CD4-positive, alpha-beta T cell (primary cell): ENCODE results near the gene SUMF1. TPM values are rescaled to one million over a fixed set of nuclear protein-coding genes. Genes with fewer than 3 reads are reported as not detected.

Experiments
- ATAC-seq: fragments of 200-7000 bp; cut with Tn5 transposase; one replicate; pipeline ENCODE4 v1.10.0; 2022; ENCODE audit warnings: mild to moderate bottlenecking; ENCODE audit not compliant: poor library complexity
- CTCF ChIA-PET: fragments of 350-600 bp; sonication (Branson Sonifier 250); formaldehyde crosslinking; loops from one replicate; lab custom pipeline; 2021; ENCODE audit warnings: antibody characterized with exemption, inconsistent platforms; lab: Charles Lee
- POLR2A ChIA-PET: fragments of 350-600 bp; sonication (Branson Sonifier 250); formaldehyde crosslinking; loops from one replicate; lab custom pipeline; 2021; ENCODE audit warnings: antibody characterized with exemption, inconsistent platforms; lab: Charles Lee
- DNase-seq, 14 experiments: peaks; one replicate each; pipeline ENCODE4 v3.0.0-alpha.2; 2013 to 2020; ENCODE audit warnings: mixed read lengths in 2 of 14
- H3K27ac ChIP-seq, 2 donors: one replicate each; pipeline versions ENCODE4 v1.5.1 to v1.7.0; 2013; ENCODE audit warnings: low read length in 2 of 2, low read depth in 1 of 2, mild to moderate bottlenecking in 1 of 2
- H3K27me3 ChIP-seq, 2 experiments: 1 replicate in 1 of 2; 2 replicates in 1 of 2; pipeline versions ENCODE4 v1.6.1 to v1.7.0; 2013; ENCODE audit warnings: low read length in 2 of 2, control low read depth in 1 of 2, mild to moderate bottlenecking in 1 of 2, moderate library complexity in 1 of 2; ENCODE audit not compliant: insufficient read depth in 2 of 2, control insufficient read depth in 1 of 2
- H3K36me3 ChIP-seq: one replicate; pipeline ENCODE4 v1.6.1; 2013; ENCODE audit warnings: low read length, control low read depth; ENCODE audit not compliant: insufficient read depth
- H3K4me1 ChIP-seq: one replicate; pipeline ENCODE4 v1.6.1; 2013; ENCODE audit warnings: low read length, control low read depth; ENCODE audit not compliant: insufficient read depth
- H3K4me3 ChIP-seq: one replicate; pipeline ENCODE4 v1.5.1; 2013; ENCODE audit warnings: mild to moderate bottlenecking, low read length, moderate library complexity
- H3K9me3 ChIP-seq, 2 experiments: 1 replicate in 1 of 2; 2 replicates in 1 of 2; pipeline versions ENCODE4 v1.6.1 to v1.7.0; 2013; ENCODE audit warnings: low read length in 2 of 2, mild to moderate bottlenecking in 2 of 2, control low read depth in 1 of 2, moderate library complexity in 1 of 2; ENCODE audit not compliant: control insufficient read depth in 1 of 2, insufficient read depth in 1 of 2
- H3K27ac Mint-ChIP-seq: one replicate; pipeline ENCODE4 v1.8.0; 2020; ENCODE audit warnings: mixed read lengths
- H3K27me3 Mint-ChIP-seq: one replicate; pipeline ENCODE4 v1.8.0; 2021; ENCODE audit warnings: mixed read lengths
- H3K36me3 Mint-ChIP-seq: one replicate; pipeline ENCODE4 v1.8.0; 2021; ENCODE audit warnings: low read depth, mixed read lengths
- H3K4me1 Mint-ChIP-seq: one replicate; pipeline ENCODE4 v1.8.0; 2021; ENCODE audit warnings: low read depth, mixed read lengths
- H3K4me3 Mint-ChIP-seq: one replicate; pipeline ENCODE4 v1.8.0; 2020; ENCODE audit warnings: mild to moderate bottlenecking, mixed read lengths
- H3K9me3 Mint-ChIP-seq: one replicate; pipeline ENCODE4 v1.8.0; 2020; ENCODE audit warnings: mixed read lengths
- intact Hi-C, 2 experiments: fragments of 100-400 bp; cut with DNase I in 1 of 2; cut with micrococcal nuclease in 1 of 2; formaldehyde crosslinking; loops; one replicate each; pipeline versions ENCODE4 v1.15.1 to v1.9.0; 2023 to 2025; cut with DNase I, micrococcal nuclease
- total RNA-seq, 174 experiments: library from RNA in 2 of 174; stranded (reverse) in 2 of 174; gene quantifications; one replicate each; pipeline ENCODE4 v1.2.3 and lab custom pipeline; 2021 to 2026
- TF ChIP-seq, protein P1 (sequence below): fragments of 200-600 bp; IDR thresholded peaks from one replicate; pipeline ENCODE4 v1.8.0; 2022; ENCODE audit warnings: antibody characterized with exemption, mild to moderate bottlenecking

Gene SUMF1
- total RNA-seq, 2 experiments from 2014 or later, result 7.0 to 8.1 TPM

- Histone ChIP-seq H3K27ac (peak overlapping the region; percentile 64 to 80), H3K4me1 (peaks cover 25% of the 10 kb centered on the region), H3K9me3 (no peaks in the 10 kb centered on the region), H3K36me3 (peaks cover 15% of the 10 kb centered on the region), H3K27me3 (no peaks in the 10 kb centered on the region), H3K4me3 (peak overlapping the region; percentile 57)
- POLR2A ChIA-PET, result interaction anchor here (0.8 to 7.0 kb wide), 5 partner anchors 10 to 129 kb away, joined by 3 to 87 read pairs (median 4); partner anchors contain the start of gene ITPR1
- CTCF ChIA-PET, result interaction anchor here (0.7 to 2.5 kb wide), 3 partner anchors 11 to 206 kb away, joined by 3 to 9 read pairs (median 4); partner anchors contain the start of gene ITPR1
- peak; percentile 85 for ATAC-seq
- Mint-ChIP-seq H3K27me3 (no peaks in the 10 kb centered on the region), H3K9me3 (no peaks in the 10 kb centered on the region), H3K36me3 (peaks cover 4% of the 10 kb centered on the region), H3K4me3 (peak overlapping the region; percentile 57), H3K4me1 (peaks cover 38% of the 10 kb centered on the region), H3K27ac (peak overlapping the region; percentile 82)
- TF ChIP-seq, protein P1, sequence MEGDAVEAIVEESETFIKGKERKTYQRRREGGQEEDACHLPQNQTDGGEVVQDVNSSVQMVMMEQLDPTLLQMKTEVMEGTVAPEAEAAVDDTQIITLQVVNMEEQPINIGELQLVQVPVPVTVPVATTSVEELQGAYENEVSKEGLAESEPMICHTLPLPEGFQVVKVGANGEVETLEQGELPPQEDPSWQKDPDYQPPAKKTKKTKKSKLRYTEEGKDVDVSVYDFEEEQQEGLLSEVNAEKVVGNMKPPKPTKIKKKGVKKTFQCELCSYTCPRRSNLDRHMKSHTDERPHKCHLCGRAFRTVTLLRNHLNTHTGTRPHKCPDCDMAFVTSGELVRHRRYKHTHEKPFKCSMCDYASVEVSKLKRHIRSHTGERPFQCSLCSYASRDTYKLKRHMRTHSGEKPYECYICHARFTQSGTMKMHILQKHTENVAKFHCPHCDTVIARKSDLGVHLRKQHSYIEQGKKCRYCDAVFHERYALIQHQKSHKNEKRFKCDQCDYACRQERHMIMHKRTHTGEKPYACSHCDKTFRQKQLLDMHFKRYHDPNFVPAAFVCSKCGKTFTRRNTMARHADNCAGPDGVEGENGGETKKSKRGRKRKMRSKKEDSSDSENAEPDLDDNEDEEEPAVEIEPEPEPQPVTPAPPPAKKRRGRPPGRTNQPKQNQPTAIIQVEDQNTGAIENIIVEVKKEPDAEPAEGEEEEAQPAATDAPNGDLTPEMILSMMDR, result no peak
- intact Hi-C loops, result loop anchor here (1.0 to 5.0 kb wide), 3 partner anchors 11 to 37 kb away; partner anchors contain the start of genes ITPR1 (in 1 of the 2) and SUMF1 (in 1 of the 2)
- DNase-seq, result peak in 9 of 14 experiments; percentile 16 to 82 (median 42)
Measured at GRCh38 chr3:4504340-4505261, 37.5 kb upstream of the SUMF1 start.

- ChIA-PET POLR2A (interaction anchor here (7.0 kb wide), 1 partner anchor 9 kb away, joined by 87 read pairs; the partner anchor contains the start of gene ITPR1), CTCF (interaction anchor here (0.8 to 0.9 kb wide), 2 partner anchors 9 to 16 kb away, joined by 3 read pairs; partner anchors contain the start of gene ITPR1)
- H3K9me3 ChIP-seq, result no peaks in the 10 kb centered on the region
- intact Hi-C loops, result no loop called here
- H3K27me3 ChIP-seq, result no peaks in the 10 kb centered on the region
- TF ChIP-seq, protein P1, result no peak
- no peak overlapping the region for H3K27ac ChIP-seq
- H3K36me3 Mint-ChIP-seq, result peaks cover 14% of the 10 kb centered on the region
- H3K27ac Mint-ChIP-seq, result peak overlapping the region; percentile 82
- no peaks in the 10 kb centered on the region for H3K9me3 Mint-ChIP-seq
- H3K4me3 Mint-ChIP-seq, result no peak overlapping the region
- H3K4me1 Mint-ChIP-seq, result peaks cover 42% of the 10 kb centered on the region
- ATAC-seq (no peak), DNase-seq (no peak)
- H3K27me3 Mint-ChIP-seq, result no peaks in the 10 kb centered on the region
- H3K4me3 ChIP-seq, result no peak overlapping the region
- H3K36me3 ChIP-seq, result peaks cover 22% of the 10 kb centered on the region
- peaks cover 24% of the 10 kb centered on the region for H3K4me1 ChIP-seq
Measured at GRCh38 chr3:4503050-4503449, 36.0 kb upstream of the SUMF1 start.

GRCh38 chr3:4501927-4502326 lies 34.9 kb upstream of the SUMF1 start:
- Histone ChIP-seq H3K36me3 (peaks cover 25% of the 10 kb centered on the region), H3K27ac (no peak overlapping the region), H3K4me1 (peaks cover 21% of the 10 kb centered on the region), H3K9me3 (no peaks in the 10 kb centered on the region), H3K27me3 (no peaks in the 10 kb centered on the region), H3K4me3 (no peak overlapping the region)
- ATAC-seq (no peak), DNase-seq (no peak)
- intact Hi-C loops, result no loop called here
- no peak overlapping the region for H3K27ac Mint-ChIP-seq
- H3K27me3 Mint-ChIP-seq, result no peaks in the 10 kb centered on the region
- POLR2A ChIA-PET, result interaction anchor here (0.9 to 1.2 kb wide), 2 partner anchors 9 to 17 kb away, joined by 3 to 5 read pairs; partner anchors contain the start of gene ITPR1
- H3K4me1 Mint-ChIP-seq, result peaks cover 42% of the 10 kb centered on the region
- H3K36me3 Mint-ChIP-seq, result peaks cover 14% of the 10 kb centered on the region
- no peak overlapping the region for H3K4me3 Mint-ChIP-seq
- CTCF ChIA-PET, result no interaction called here
- H3K9me3 Mint-ChIP-seq, result no peaks in the 10 kb centered on the region
- TF ChIP-seq, protein P1, result no peak
